Measurements from ENCODE around the gene SFT2D3.

SFT2D3 gene

GRCh38 chr2:127707890-127708648, 6.8 kb downstream of the SFT2D3 start:
- DNase-seq (ENCODE audit: low spot score) = no peak

- no peak for DNase-seq (ENCODE audit: low spot score)
These were observed 8.0 kb downstream of the SFT2D3 start for GRCh38 chr2:127709336-127709735.

GRCh38 chr2:127712999-127713398, 11.7 kb downstream of the SFT2D3 start:
- DNase-seq (ENCODE audit: low spot score) = no peak

- DNase-seq (ENCODE audit: low spot score) = no peak
These were observed 12.3 kb downstream of the SFT2D3 start for GRCh38 chr2:127713562-127713961.

GRCh38 chr2:127715778-127716449, 14.6 kb downstream of the SFT2D3 start:
- no peak for DNase-seq (ENCODE audit: low spot score)

- no peak for DNase-seq (ENCODE audit: low spot score)
These were observed 17.0 kb downstream of the SFT2D3 start for GRCh38 chr2:127718271-127718670.

GRCh38 chr2:127719301-127720218, 18.3 kb downstream of the SFT2D3 start:
- DNase-seq (ENCODE audit: low spot score) = no peak

GRCh38 chr2:127721311-127721977, 20.1 kb downstream of the SFT2D3 start:
- peak; percentile 37 for DNase-seq (ENCODE audit: low spot score)

- DNase-seq (ENCODE audit: low spot score) = no peak
These were observed 20.7 kb downstream of the SFT2D3 start for GRCh38 chr2:127721978-127722355.

- DNase-seq (ENCODE audit: low spot score) = no peak
These were observed 21.5 kb downstream of the SFT2D3 start for GRCh38 chr2:127722807-127723206.

GRCh38 chr2:127726158-127726880, 25.0 kb downstream of the SFT2D3 start:
- no peak for DNase-seq (ENCODE audit: low spot score)

GRCh38 chr2:127733113-127733815, 32.0 kb downstream of the SFT2D3 start:
- no peak for DNase-seq (ENCODE audit: low spot score)

GRCh38 chr2:127733816-127734537, 32.7 kb downstream of the SFT2D3 start:
- peak; percentile 32 for DNase-seq (ENCODE audit: low spot score)

- no peak for DNase-seq (ENCODE audit: low spot score)
These were observed 33.7 kb downstream of the SFT2D3 start for GRCh38 chr2:127735044-127735443.

- no peak for DNase-seq (ENCODE audit: low spot score)
These were observed 34.5 kb downstream of the SFT2D3 start for GRCh38 chr2:127735537-127736399.

- no peak for DNase-seq (ENCODE audit: low spot score)
These were observed 36.6 kb downstream of the SFT2D3 start for GRCh38 chr2:127737892-127738291.

- DNase-seq (ENCODE audit: low spot score) = no peak
These were observed 38.5 kb downstream of the SFT2D3 start for GRCh38 chr2:127739800-127740199.

- no peak for DNase-seq (ENCODE audit: low spot score)
These were observed 39.5 kb downstream of the SFT2D3 start for GRCh38 chr2:127740665-127741288.

Measured in AG08396 (cell line).